WTC11 (cell line): ENCODE results near the gene CRELD2. TPM values are rescaled to one million over a fixed set of nuclear protein-coding genes. Genes with fewer than 3 reads are reported as not detected.

Experiments
- ATAC-seq: fragments of 200-7000 bp; cut with Tn5 transposase; 2 replicates; pipeline ENCODE4 v1.10.0; 2021; ENCODE audit warnings: mild to moderate bottlenecking, moderate library complexity
- CTCF ChIA-PET: fragments of 300-600 bp; sonication (Branson Sonifier 250); formaldehyde crosslinking; loops from one replicate; lab custom pipeline; 2021; ENCODE audit warnings: antibody characterized with exemption; lab: Charles Lee
- POLR2A ChIA-PET: fragments of 350-600 bp; sonication (Branson Sonifier 250); formaldehyde crosslinking; loops from one replicate; lab custom pipeline; 2021; ENCODE audit warnings: antibody characterized with exemption; lab: Charles Lee
- DNase-seq: peaks from one replicate; pipeline ENCODE4 v3.0.0; 2021; ENCODE audit warnings: low spot score
- H3K27ac Mint-ChIP-seq: 2 replicates; pipeline ENCODE4 v1.8.0; 2021; ENCODE audit warnings: mixed read lengths
- H3K27me3 Mint-ChIP-seq: 2 replicates; pipeline ENCODE4 v1.8.0; 2021; ENCODE audit warnings: low read depth, mild to moderate bottlenecking, moderate library complexity, mixed read lengths
- H3K36me3 Mint-ChIP-seq: 2 replicates; pipeline ENCODE4 v1.8.0; 2021; ENCODE audit warnings: mixed read lengths
- H3K4me1 Mint-ChIP-seq: 2 replicates; pipeline ENCODE4 v1.8.0; 2022; ENCODE audit warnings: mixed read lengths
- H3K4me3 Mint-ChIP-seq: 2 replicates; pipeline ENCODE4 v1.8.0; 2021; ENCODE audit warnings: mild to moderate bottlenecking, moderate library complexity, mixed read lengths
- H3K9me3 Mint-ChIP-seq: 2 replicates; pipeline ENCODE4 v1.8.0; 2021; ENCODE audit warnings: mixed read lengths
- AFF4 ChIP-seq: sonication (generic); formaldehyde crosslinking; IDR thresholded peaks from 2 replicates; pipeline ENCODE4 v1.8.1; 2023; ENCODE audit warnings: mild to moderate bottlenecking, missing genetic modification reagents, borderline replicate concordance
- ATF3 ChIP-seq: sonication (generic); formaldehyde crosslinking; conservative IDR thresholded peaks from 2 replicates; pipeline ENCODE4 v1.8.1; 2022; ENCODE audit warnings: mild to moderate bottlenecking, missing genetic modification reagents
- E2F1 ChIP-seq: sonication (generic); formaldehyde crosslinking; IDR thresholded peaks from 2 replicates; pipeline ENCODE4 v1.8.0; 2022; ENCODE audit warnings: mild to moderate bottlenecking, missing genetic modification reagents
- E2F4 ChIP-seq: sonication (generic); formaldehyde crosslinking; IDR thresholded peaks from 2 replicates; pipeline ENCODE4 v1.8.1; 2022; ENCODE audit warnings: low read depth, mild to moderate bottlenecking, moderate library complexity, missing genetic modification reagents, borderline replicate concordance
- ELF4 ChIP-seq: sonication (generic); formaldehyde crosslinking; IDR thresholded peaks from 2 replicates; pipeline ENCODE4 v1.8.1; 2022; ENCODE audit warnings: low read depth, mild to moderate bottlenecking, moderate library complexity, missing genetic modification reagents
- FOXJ3 ChIP-seq: sonication (generic); formaldehyde crosslinking; IDR thresholded peaks from 2 replicates; pipeline ENCODE4 v1.9.0; 2021; ENCODE audit warnings: missing genetic modification reagents, mild to moderate bottlenecking, borderline replicate concordance
- IRF1 ChIP-seq: sonication (generic); formaldehyde crosslinking; IDR thresholded peaks from 2 replicates; pipeline ENCODE4 v1.8.0; 2023; ENCODE audit warnings: missing genetic modification reagents
- JAZF1 ChIP-seq: fragments of 250-450 bp; sonication (Bioruptor Pico); IDR thresholded peaks from 2 replicates; pipeline ENCODE4 v1.9.0; 2021; ENCODE audit warnings: moderate library complexity, mild to moderate bottlenecking, inconsistent platforms
- MAX ChIP-seq: sonication (generic); formaldehyde crosslinking; IDR thresholded peaks from 2 replicates; pipeline ENCODE4 v1.8.0; 2022; ENCODE audit warnings: mild to moderate bottlenecking, missing genetic modification reagents
- NR2C2 ChIP-seq: sonication (generic); formaldehyde crosslinking; IDR thresholded peaks from 2 replicates; pipeline ENCODE4 v1.8.0; 2022; ENCODE audit warnings: mild to moderate bottlenecking, missing genetic modification reagents
- PREB ChIP-seq: sonication (generic); formaldehyde crosslinking; IDR thresholded peaks from 2 replicates; pipeline ENCODE4 v1.8.1; 2022; ENCODE audit warnings: mild to moderate bottlenecking, missing genetic modification reagents, moderate library complexity, borderline replicate concordance
- RORB ChIP-seq: fragments of 250-450 bp; sonication (Bioruptor Pico); IDR thresholded peaks from 2 replicates; pipeline ENCODE4 v1.9.0; 2021; ENCODE audit warnings: mild to moderate bottlenecking
- SMAD3 ChIP-seq: sonication (generic); formaldehyde crosslinking; IDR thresholded peaks from 2 replicates; pipeline ENCODE4 v1.8.0; 2022; ENCODE audit warnings: missing genetic modification reagents, mild to moderate bottlenecking, borderline replicate concordance
- SOX15 ChIP-seq: fragments of 250-450 bp; sonication (Bioruptor Pico); IDR thresholded peaks from 2 replicates; pipeline ENCODE4 v1.9.0; 2021; ENCODE audit warnings: mild to moderate bottlenecking
- STAT6 ChIP-seq: sonication (generic); formaldehyde crosslinking; conservative IDR thresholded peaks from 2 replicates; pipeline ENCODE4 v1.8.1; 2023; ENCODE audit warnings: mild to moderate bottlenecking, low read depth, missing genetic modification reagents, moderate library complexity
- TP53 ChIP-seq: sonication (generic); formaldehyde crosslinking; IDR thresholded peaks from 2 replicates; pipeline ENCODE4 v1.8.1; 2023; ENCODE audit warnings: mild to moderate bottlenecking, missing genetic modification reagents
- ZNF263 ChIP-seq: sonication (generic); formaldehyde crosslinking; IDR thresholded peaks from 2 replicates; pipeline ENCODE4 v1.8.1; 2022; ENCODE audit warnings: low read depth, mild to moderate bottlenecking, moderate library complexity, missing genetic modification reagents
- ZNF423 ChIP-seq: fragments of 250-450 bp; sonication (Bioruptor Pico); IDR thresholded peaks from 2 replicates; pipeline ENCODE4 v2.1.2; 2022; ENCODE audit warnings: mild to moderate bottlenecking, moderate library complexity
- ZNF671 ChIP-seq: fragments of 250-450 bp; sonication (Bioruptor Pico); IDR thresholded peaks from 2 replicates; pipeline ENCODE4 v1.8.0; 2021; ENCODE audit warnings: mild to moderate bottlenecking
- ZSCAN18 ChIP-seq: fragments of 250-450 bp; sonication (Bioruptor Pico); IDR thresholded peaks from 2 replicates; pipeline ENCODE4 v2.1.2; 2022; ENCODE audit warnings: mild to moderate bottlenecking, moderate library complexity
- total RNA-seq: library from RNA; stranded (reverse); gene quantifications from 3 replicates; pipeline ENCODE4 v1.2.3, GENCODE V29; 2021

Gene CRELD2
- total RNA-seq, 1 experiment from 2014 or later, result 42.8 TPM

GRCh38 chr22:49942565-49943404 is 24.4 kb downstream of the CRELD2 start:
- peaks cover 8% of the 10 kb centered on the region for H3K9me3 Mint-ChIP-seq
- no peak for TF ChIP-seq ZNF423 (CRISPR knock-in tag)
- TF ChIP-seq E2F4 (CRISPR knock-in tag), result no peak
- TF ChIP-seq E2F1 (CRISPR knock-in tag), result no peak
- TF ChIP-seq RORB (CRISPR knock-in tag), result no peak
- TF ChIP-seq PREB, result no peak
- TF ChIP-seq ATF3 (CRISPR knock-in tag), result no peak
- no peak for TF ChIP-seq TP53 (CRISPR knock-in tag)
- peaks cover 3% of the 10 kb centered on the region for H3K36me3 Mint-ChIP-seq
- H3K27me3 Mint-ChIP-seq, result no peaks in the 10 kb centered on the region; the same call in 1 of the 2 replicates
- CTCF ChIA-PET, result no interaction called here
- H3K27ac Mint-ChIP-seq, result no peak overlapping the region
- ATAC-seq (peak; percentile 37), DNase-seq (no peak)
- POLR2A ChIA-PET, result no interaction called here
- peaks cover 8% of the 10 kb centered on the region for H3K4me1 Mint-ChIP-seq
- H3K4me3 Mint-ChIP-seq, result no peak overlapping the region

- DNase-seq (no peak), ATAC-seq (peak; percentile 11; the same call in 1 of the 2 replicates)
- Mint-ChIP-seq H3K4me3 (no peak overlapping the region), H3K36me3 (peaks cover 3% of the 10 kb centered on the region), H3K27ac (no peak overlapping the region), H3K27me3 (no peaks in the 10 kb centered on the region; the same call in 1 of the 2 replicates), H3K9me3 (peaks cover 8% of the 10 kb centered on the region), H3K4me1 (peaks cover 8% of the 10 kb centered on the region)
- CTCF ChIA-PET, result no interaction called here
- POLR2A ChIA-PET, result no interaction called here
- TF ChIP-seq AFF4 (no peak), FOXJ3 (CRISPR knock-in tag) (no peak), NR2C2 (CRISPR knock-in tag) (no peak), MAX (CRISPR knock-in tag) (no peak), JAZF1 (CRISPR knock-in tag) (no peak), ELF4 (CRISPR knock-in tag) (no peak), IRF1 (CRISPR knock-in tag) (no peak), STAT6 (CRISPR knock-in tag) (no peak), ZSCAN18 (CRISPR knock-in tag) (no peak), SOX15 (CRISPR knock-in tag) (no peak), SMAD3 (no peak), ZNF263 (CRISPR knock-in tag) (no peak), ZNF671 (CRISPR knock-in tag) (no peak)
These were observed 25.0 kb downstream of the CRELD2 start for GRCh38 chr22:49943405-49943765.
